GM12878 (cell line): ENCODE results near the gene KRTAP9-4. TPM values are rescaled to one million over a fixed set of nuclear protein-coding genes. Genes with fewer than 3 reads are reported as not detected.

Source experiments
- ATAC-seq: fragments of 200-7000 bp; cut with Tn5 transposase; 3 replicates; pipeline ENCODE4 v1.9.1; 2020; ENCODE audit warnings: mild to moderate bottlenecking, moderate library complexity
- BruUV-seq: library from RNA; stranded (reverse); fragments of 400-500 nt; replicated peaks from 2 replicates; lab custom pipeline; 2021; lab: Mats Ljungman, UMichigan
- CTCF ChIA-PET: fragments of 300-600 bp; sonication (Branson Sonifier 250); formaldehyde crosslinking; extraction: SDS; loops from one replicate; lab custom pipeline; 2021; ENCODE audit warnings: inconsistent platforms; lab: Yijun Ruan, JAX
- POLR2A ChIA-PET: fragments of 350-600 bp; formaldehyde crosslinking; extraction: SDS; loops from one replicate; lab custom pipeline; 2021; ENCODE audit warnings: inconsistent platforms; lab: Charles Lee
- RAD21 ChIA-PET: fragments of 300-600 bp; sonication (Branson Sonifier 250); formaldehyde crosslinking; loops from one replicate; lab custom pipeline; 2023; ENCODE audit warnings: antibody characterized with exemption; ENCODE audit not compliant: unreplicated experiment; lab: Charles Lee
- SMC1A ChIA-PET: fragments of 300-600 bp; sonication (Branson Sonifier 250); formaldehyde crosslinking; loops from one replicate; lab custom pipeline; 2023; ENCODE audit not compliant: unreplicated experiment, uncharacterized antibody; lab: Charles Lee
- DNase-seq: peaks from one replicate; pipeline ENCODE4 v3.0.0-alpha.2; 2011; ENCODE audit warnings: low read depth, low spot score
- FAIRE-seq: peaks from 3 replicates; lab custom pipeline; 2011; peaks lifted over from hg19 to GRCh38; lab: Jason Lieb, UNC
- H2AFZ ChIP-seq: 2 replicates; pipeline ENCODE4 v1.6.0; 2011; ENCODE audit warnings: low read depth, low read length, control low read depth; ENCODE audit not compliant: control insufficient read depth
- H3K27ac ChIP-seq: 2 replicates; pipeline ENCODE4 v1.5.1; 2011; ENCODE audit warnings: control low read depth; ENCODE audit not compliant: control insufficient read depth, insufficient read depth
- H3K27me3 ChIP-seq, 2 experiments: replicated peaks in 1 of 2; 2 replicates each; pipeline versions ENCODE4 v1.6.0 to v1.6.1; 2011; ENCODE audit warnings: low read length in 1 of 2; ENCODE audit not compliant: control insufficient read depth in 2 of 2, insufficient read depth in 2 of 2
- H3K36me3 ChIP-seq, 2 experiments: 2 replicates each; pipeline ENCODE4 v1.5.1; 2011; ENCODE audit warnings: low read length in 1 of 2; ENCODE audit not compliant: control insufficient read depth in 2 of 2, insufficient read depth in 2 of 2
- H3K4me1 ChIP-seq: 2 replicates; pipeline ENCODE4 v1.6.1; 2011; ENCODE audit warnings: mild to moderate bottlenecking, low read length, moderate library complexity, mixed read lengths; ENCODE audit not compliant: control insufficient read depth, insufficient read depth
- H3K4me2 ChIP-seq: 2 replicates; pipeline ENCODE4 v1.6.0; 2011; ENCODE audit warnings: control low read depth; ENCODE audit not compliant: control insufficient read depth, insufficient read depth
- H3K4me3 ChIP-seq: fragments of 200-600 bp; sonication (generic); 2 replicates; pipeline ENCODE4 v1.5.1; 2016
- H3K79me2 ChIP-seq: 2 replicates; pipeline ENCODE4 v1.6.0; 2011; ENCODE audit warnings: low read length; ENCODE audit not compliant: control insufficient read depth, insufficient read depth
- H3K9ac ChIP-seq: 2 replicates; pipeline ENCODE4 v1.8.0; 2011; ENCODE audit warnings: low read length, control low read depth, mixed read lengths; ENCODE audit not compliant: control insufficient read depth, insufficient read depth
- H3K9me3 ChIP-seq: replicated peaks from 3 replicates; pipeline ENCODE4 v1.5.1; 2011; ENCODE audit warnings: mild to moderate bottlenecking, low read length; ENCODE audit not compliant: control insufficient read depth, insufficient read depth
- H4K20me1 ChIP-seq: 2 replicates; pipeline ENCODE4 v1.6.0; 2011; ENCODE audit not compliant: control insufficient read depth, insufficient read depth
- CREB1 ChIP-seq: IDR thresholded peaks from 2 replicates; pipeline ENCODE4 v1.6.1; 2012; ENCODE audit warnings: low read depth, mild to moderate bottlenecking, inconsistent platforms
- JUNB ChIP-seq: IDR thresholded peaks from 2 replicates; pipeline ENCODE4 v1.6.1; 2016; ENCODE audit warnings: antibody characterized with exemption, mild to moderate bottlenecking
- KAT2A ChIP-seq: conservative IDR thresholded peaks from 2 replicates; pipeline ENCODE4 v1.6.1; 2011; ENCODE audit warnings: low read depth, low read length; ENCODE audit not compliant: control insufficient read depth
- NBN ChIP-seq: fragments of 450-650 bp; IDR thresholded peaks from 2 replicates; pipeline ENCODE4 v1.6.1; 2016
- POLR2A ChIP-seq: IDR thresholded peaks from 2 replicates; pipeline ENCODE4 v1.6.1; 2011; ENCODE audit warnings: low read depth, mild to moderate bottlenecking, low read length
- RB1 ChIP-seq: fragments of 450-650 bp; formaldehyde crosslinking; IDR thresholded peaks from 2 replicates; pipeline ENCODE4 v1.6.1; 2017; ENCODE audit warnings: mild to moderate bottlenecking, borderline replicate concordance
- SRF ChIP-seq, 2 experiments: IDR thresholded peaks; 2 replicates each; pipeline ENCODE4 v1.6.1; 2011; ENCODE audit warnings: low read depth in 2 of 2, low read length in 2 of 2, mild to moderate bottlenecking in 1 of 2, moderate library complexity in 1 of 2
- STAT1 ChIP-seq: fragments of 450-650 bp; conservative IDR thresholded peaks from 2 replicates; pipeline ENCODE4 v1.6.1; 2014; ENCODE audit warnings: antibody characterized with exemption, mild to moderate bottlenecking
- ZNF384 ChIP-seq: IDR thresholded peaks from 2 replicates; pipeline ENCODE4 v1.6.1; 2012; ENCODE audit warnings: low read depth, mild to moderate bottlenecking, low read length, improper control_type of control experiment, borderline replicate concordance
- WGBS: methylation state at CpG from one replicate; pipeline ENCODE4 v1.1.6; 2016; ENCODE audit warnings: low lambda C conversion rate; ENCODE audit not compliant: insufficient replicate concordance, insufficient coverage; ENCODE audit errors: missing lambda C conversion rate; 5-methylcytosine and 5-hydroxymethylcytosine counted together
- in situ Hi-C: fragments of 300-500 bp; cut with MboI; formaldehyde crosslinking; loops from 9 replicates; pipeline ENCODE4 v1.14.3; 2018; ENCODE audit warnings: mixed read lengths
- intact Hi-C: fragments of 100-400 bp; cut with micrococcal nuclease; formaldehyde crosslinking; loops from one replicate; pipeline ENCODE4 v1.14.2; 2022; ENCODE audit not compliant: unreplicated experiment
- polyA plus RNA-seq, 11 experiments: library from polyadenylated mRNA; depleted of rRNA in 4 of 11; unstranded in 6 of 11; stranded (reverse) in 5 of 11; fragments of >200 nt; fragmentation: Nextera tagmentation in 4 of 11; fragmentation: Illumina TruSeq in 1 of 11; extraction: Ambion mirVana in 4 of 11; extraction: Trizol in 1 of 11; gene quantifications; 1 replicate in 1 of 11; 2 replicates in 10 of 11; pipeline versions ENCODE4 v1.2.1 to v1.2.3, GENCODE V29; 2011 to 2016; ENCODE audit warnings: inconsistent platforms in 2 of 11, missing spikeins in 2 of 11, low read depth in 1 of 11
- total RNA-seq, 4 experiments: library from RNA; depleted of rRNA in 3 of 4; stranded (reverse); fragments of >200 nt in 3 of 4; fragmentation: Illumina TruSeq in 1 of 4; extraction: Trizol in 1 of 4; gene quantifications; 2 replicates each; pipeline versions ENCODE4 v1.2.1 to v1.2.3, GENCODE V29; 2013 to 2021
- TF ChIP-seq, protein P1 (sequence below): fragments of 450-650 bp; IDR thresholded peaks from 2 replicates; pipeline ENCODE4 v1.6.1; 2016; ENCODE audit warnings: mild to moderate bottlenecking
- TF ChIP-seq, protein P2 (sequence below): fragments of 450-650 bp; IDR thresholded peaks from 2 replicates; pipeline ENCODE4 v1.6.1; 2017; ENCODE audit warnings: mild to moderate bottlenecking, moderate library complexity

The KRTAP9-4 gene
- total and polyA plus RNA-seq, 10 of the 15 experiments (the other 5 are each of a cell fraction or from before 2014, with no cell fraction given), result not detected

DNA sequence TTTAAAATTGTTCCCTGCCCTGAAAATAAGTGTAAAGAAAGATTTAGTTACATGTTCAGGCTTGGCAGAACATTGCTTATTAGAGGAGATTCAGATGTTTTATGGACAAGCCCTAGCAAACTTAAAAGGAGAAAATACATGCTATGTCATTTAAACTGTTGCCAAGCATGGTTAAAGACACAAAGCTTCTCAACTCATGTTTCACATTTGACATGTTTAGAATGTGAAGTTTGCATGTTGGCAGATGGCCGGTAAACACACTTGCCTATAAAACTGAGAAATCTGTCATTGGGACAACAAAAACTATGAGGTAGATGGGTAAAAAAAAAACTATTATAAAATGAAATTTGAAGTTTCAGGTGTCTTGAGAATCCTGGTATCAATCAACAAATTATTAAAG is 47.4 kb downstream of the KRTAP9-4 start:
- no peaks in the 10 kb centered on the region; the same call in 2 of the 3 replicates for H3K9me3 ChIP-seq
- CTCF ChIA-PET, result no interaction called here
- no peaks in the 10 kb centered on the region for H3K79me2 ChIP-seq
- no peak overlapping the region for H3K9ac ChIP-seq
- no peak for DNase-seq
- ATAC-seq, result no peak
- in situ Hi-C loops, result no loop called here
- H3K36me3 ChIP-seq, result no peaks in the 10 kb centered on the region
- SMC1A ChIA-PET, result no interaction called here
- FAIRE-seq, result no peak
- POLR2A ChIA-PET, result no interaction called here
- H3K4me2 ChIP-seq, result no peak overlapping the region
- RAD21 ChIA-PET, result no interaction called here
- H4K20me1 ChIP-seq, result no peaks in the 10 kb centered on the region
- BruUV-seq, result no TSS peak
- no peaks in the 10 kb centered on the region for H3K27me3 ChIP-seq
- WGBS, result 53% methylated on average over 1 of the region's 1 CpG
- no peaks in the 10 kb centered on the region for H3K4me1 ChIP-seq
- H3K27ac ChIP-seq, result no peak overlapping the region
- H3K4me3 ChIP-seq, result no peak overlapping the region
- intact Hi-C loops, result no loop called here
- H2AFZ ChIP-seq, result no peak overlapping the region
- TF ChIP-seq CREB1 (no peak), JUNB (no peak), NBN (no peak), ZNF384 (no peak), KAT2A (no peak), SRF (IDR thresholded peaks at IDR 0.05; ENCODE audit: low read depth in 2 of 2, low read length in 2 of 2) (no peak), STAT1 (no peak), RB1 (no peak), POLR2A (no peak)
- TF ChIP-seq, protein P1, sequence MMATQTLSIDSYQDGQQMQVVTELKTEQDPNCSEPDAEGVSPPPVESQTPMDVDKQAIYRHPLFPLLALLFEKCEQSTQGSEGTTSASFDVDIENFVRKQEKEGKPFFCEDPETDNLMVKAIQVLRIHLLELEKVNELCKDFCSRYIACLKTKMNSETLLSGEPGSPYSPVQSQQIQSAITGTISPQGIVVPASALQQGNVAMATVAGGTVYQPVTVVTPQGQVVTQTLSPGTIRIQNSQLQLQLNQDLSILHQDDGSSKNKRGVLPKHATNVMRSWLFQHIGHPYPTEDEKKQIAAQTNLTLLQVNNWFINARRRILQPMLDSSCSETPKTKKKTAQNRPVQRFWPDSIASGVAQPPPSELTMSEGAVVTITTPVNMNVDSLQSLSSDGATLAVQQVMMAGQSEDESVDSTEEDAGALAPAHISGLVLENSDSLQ, result no peak
- TF ChIP-seq, protein P2, sequence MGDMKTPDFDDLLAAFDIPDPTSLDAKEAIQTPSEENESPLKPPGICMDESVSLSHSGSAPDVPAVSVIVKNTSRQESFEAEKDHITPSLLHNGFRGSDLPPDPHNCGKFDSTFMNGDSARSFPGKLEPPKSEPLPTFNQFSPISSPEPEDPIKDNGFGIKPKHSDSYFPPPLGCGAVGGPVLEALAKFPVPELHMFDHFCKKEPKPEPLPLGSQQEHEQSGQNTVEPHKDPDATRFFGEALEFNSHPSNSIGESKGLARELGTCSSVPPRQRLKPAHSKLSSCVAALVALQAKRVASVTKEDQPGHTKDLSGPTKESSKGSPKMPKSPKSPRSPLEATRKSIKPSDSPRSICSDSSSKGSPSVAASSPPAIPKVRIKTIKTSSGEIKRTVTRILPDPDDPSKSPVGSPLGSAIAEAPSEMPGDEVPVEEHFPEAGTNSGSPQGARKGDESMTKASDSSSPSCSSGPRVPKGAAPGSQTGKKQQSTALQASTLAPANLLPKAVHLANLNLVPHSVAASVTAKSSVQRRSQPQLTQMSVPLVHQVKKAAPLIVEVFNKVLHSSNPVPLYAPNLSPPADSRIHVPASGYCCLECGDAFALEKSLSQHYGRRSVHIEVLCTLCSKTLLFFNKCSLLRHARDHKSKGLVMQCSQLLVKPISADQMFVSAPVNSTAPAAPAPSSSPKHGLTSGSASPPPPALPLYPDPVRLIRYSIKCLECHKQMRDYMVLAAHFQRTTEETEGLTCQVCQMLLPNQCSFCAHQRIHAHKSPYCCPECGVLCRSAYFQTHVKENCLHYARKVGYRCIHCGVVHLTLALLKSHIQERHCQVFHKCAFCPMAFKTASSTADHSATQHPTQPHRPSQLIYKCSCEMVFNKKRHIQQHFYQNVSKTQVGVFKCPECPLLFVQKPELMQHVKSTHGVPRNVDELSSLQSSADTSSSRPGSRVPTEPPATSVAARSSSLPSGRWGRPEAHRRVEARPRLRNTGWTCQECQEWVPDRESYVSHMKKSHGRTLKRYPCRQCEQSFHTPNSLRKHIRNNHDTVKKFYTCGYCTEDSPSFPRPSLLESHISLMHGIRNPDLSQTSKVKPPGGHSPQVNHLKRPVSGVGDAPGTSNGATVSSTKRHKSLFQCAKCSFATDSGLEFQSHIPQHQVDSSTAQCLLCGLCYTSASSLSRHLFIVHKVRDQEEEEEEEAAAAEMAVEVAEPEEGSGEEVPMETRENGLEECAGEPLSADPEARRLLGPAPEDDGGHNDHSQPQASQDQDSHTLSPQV, result no peak
